K562 (cell line): ENCODE measurements around the gene ATP13A2. TPM values are rescaled to one million over a fixed set of nuclear protein-coding genes. Genes with fewer than 3 reads are reported as not detected.
A peak's percentile ranks its signal among the peaks of the same experiment; 100 is the strongest.

Experiments
- CBX3 ChIP-seq, 2 experiments: IDR thresholded peaks; 1 replicate in 1 of 2; 2 replicates in 1 of 2; pipeline ENCODE4 v1.6.1; 2012; ENCODE audit warnings: inconsistent platforms in 2 of 2, low read length in 2 of 2, borderline replicate concordance in 1 of 2, control low read depth in 1 of 2
- DIDO1 ChIP-seq: fragments of 450-650 bp; IDR thresholded peaks from 2 replicates; pipeline ENCODE4 v1.6.1; 2016; ENCODE audit warnings: low read depth, missing biosample characterization, missing genetic modification characterization
- HSF4 ChIP-seq: fragments of 250-450 bp; sonication (Bioruptor Pico); IDR thresholded peaks from 2 replicates; pipeline ENCODE4 v2.1.2; 2022; ENCODE audit warnings: mild to moderate bottlenecking, moderate library complexity, borderline replicate concordance
- NR2F6 ChIP-seq: fragments of 450-650 bp; formaldehyde crosslinking; IDR thresholded peaks from 2 replicates; pipeline ENCODE4 v1.4.0; 2020; ENCODE audit warnings: mild to moderate bottlenecking
- RAD51 ChIP-seq: fragments of 450-650 bp; IDR thresholded peaks from 2 replicates; pipeline ENCODE4 v1.7.1; 2016; ENCODE audit warnings: low read depth, mild to moderate bottlenecking, borderline replicate concordance
- RBM25 ChIP-seq: fragments of 200-400 bp; formaldehyde crosslinking; IDR thresholded peaks from 2 replicates; pipeline ENCODE4 v1.6.1; 2018; ENCODE audit warnings: low read length, low read depth, moderate library complexity; ENCODE audit not compliant: severe bottlenecking
- ZBTB8A ChIP-seq: fragments of 450-650 bp; IDR thresholded peaks from 2 replicates; pipeline ENCODE4 v1.6.1; 2018; ENCODE audit warnings: mild to moderate bottlenecking, moderate library complexity; ENCODE audit not compliant: partially characterized antibody
- ZNF12 ChIP-seq: sonication (generic); formaldehyde crosslinking; IDR thresholded peaks from 2 replicates; pipeline ENCODE4 v1.4.0; 2020; ENCODE audit warnings: mild to moderate bottlenecking, missing genetic modification reagents
- ZNF165 ChIP-seq: fragments of 250-450 bp; sonication (Bioruptor Pico); IDR thresholded peaks from 2 replicates; pipeline ENCODE4 v1.4.0; 2020; ENCODE audit warnings: borderline replicate concordance
- ZNF217 ChIP-seq: sonication (generic); formaldehyde crosslinking; IDR thresholded peaks from 2 replicates; pipeline ENCODE4 v1.8.0; 2022; ENCODE audit warnings: mild to moderate bottlenecking, missing genetic modification reagents
- ZNF311 ChIP-seq: fragments of 250-450 bp; sonication (Bioruptor Pico); IDR thresholded peaks from 2 replicates; pipeline ENCODE4 v1.4.0; 2020; ENCODE audit warnings: mild to moderate bottlenecking, moderate library complexity
- polyA plus RNA-seq, 8 experiments: library from polyadenylated mRNA; depleted of rRNA in 4 of 8; stranded (reverse) in 5 of 8; unstranded in 3 of 8; fragments of >200 nt; fragmentation: Nextera tagmentation in 2 of 8; fragmentation: Illumina TruSeq in 1 of 8; extraction: Ambion mirVana in 2 of 8; extraction: Trizol in 1 of 8; gene quantifications; 2 replicates each; pipeline versions ENCODE4 v1.2.1 to v1.2.3, GENCODE V29; 2011 to 2014; ENCODE audit warnings: inconsistent platforms in 1 of 8, missing spikeins in 1 of 8
- total RNA-seq, 7 experiments: library from RNA; depleted of rRNA in 6 of 7; stranded (reverse); fragments of >200 nt in 6 of 7; fragmentation: Illumina TruSeq in 2 of 7; extraction: Trizol in 2 of 7; gene quantifications; 2 replicates each; pipeline versions ENCODE4 v1.2.1 to v1.2.3, GENCODE V29; 2011 to 2021; ENCODE audit warnings: low replicate concordance in 1 of 7
- TF ChIP-seq, protein P1 (sequence below): sonication (generic); formaldehyde crosslinking; IDR thresholded peaks from 2 replicates; pipeline ENCODE4 v1.8.1; 2023; ENCODE audit warnings: missing genetic modification reagents, mild to moderate bottlenecking, borderline replicate concordance
- TF ChIP-seq, protein P2 (sequence below): fragments of 450-650 bp; IDR thresholded peaks from 2 replicates; pipeline ENCODE4 v1.6.1; 2016; ENCODE audit warnings: missing biosample characterization, missing genetic modification characterization
- TF ChIP-seq, protein P3 (sequence below): fragments of 450-650 bp; IDR thresholded peaks from 2 replicates; pipeline ENCODE4 v1.6.1; 2018; ENCODE audit warnings: mild to moderate bottlenecking, low read depth; ENCODE audit not compliant: partially characterized antibody
- TF ChIP-seq, protein P4 (sequence below): fragments of 450-650 bp; conservative IDR thresholded peaks from 2 replicates; pipeline ENCODE4 v1.6.1; 2016; ENCODE audit warnings: missing genetic modification characterization, low read depth, mild to moderate bottlenecking, missing compliant biosample characterization, moderate library complexity
- TF ChIP-seq, protein P5 (sequence below): fragments of 250-450 bp; sonication (Bioruptor Pico); IDR thresholded peaks from 2 replicates; pipeline ENCODE4 v1.5.0; 2021
- TF ChIP-seq, protein P6 (sequence below): fragments of 250-450 bp; sonication (Bioruptor Pico); IDR thresholded peaks from 2 replicates; pipeline ENCODE4 v1.5.0; 2020; ENCODE audit warnings: mild to moderate bottlenecking, borderline replicate concordance

ATP13A2 gene
- total and polyA plus RNA-seq, 9 of the 15 experiments (the other 6 are each of a cell fraction or from before 2014, with no cell fraction given): 0.36 to 56.3 (median 16.3) TPM

DNA sequence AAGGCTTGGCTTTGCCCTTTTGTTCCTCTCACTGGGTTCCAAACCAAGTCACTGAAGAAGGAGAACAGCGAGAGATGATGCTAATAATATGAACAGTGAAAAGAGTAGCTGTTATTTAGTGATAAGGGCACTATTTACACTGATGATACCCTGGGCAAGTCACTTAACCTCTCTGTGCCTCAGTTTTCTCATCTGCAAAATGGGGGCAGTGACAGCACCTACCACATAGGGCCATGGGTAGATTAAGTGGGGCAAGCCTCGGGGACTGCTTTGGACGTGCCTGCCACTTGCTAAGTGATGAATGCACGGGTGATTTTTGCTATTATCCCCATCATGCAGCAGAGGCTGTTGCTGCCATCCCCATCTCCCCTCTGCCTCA is 9.2 kb downstream of the ATP13A2 start (continued):
- TF ChIP-seq, protein P1, sequence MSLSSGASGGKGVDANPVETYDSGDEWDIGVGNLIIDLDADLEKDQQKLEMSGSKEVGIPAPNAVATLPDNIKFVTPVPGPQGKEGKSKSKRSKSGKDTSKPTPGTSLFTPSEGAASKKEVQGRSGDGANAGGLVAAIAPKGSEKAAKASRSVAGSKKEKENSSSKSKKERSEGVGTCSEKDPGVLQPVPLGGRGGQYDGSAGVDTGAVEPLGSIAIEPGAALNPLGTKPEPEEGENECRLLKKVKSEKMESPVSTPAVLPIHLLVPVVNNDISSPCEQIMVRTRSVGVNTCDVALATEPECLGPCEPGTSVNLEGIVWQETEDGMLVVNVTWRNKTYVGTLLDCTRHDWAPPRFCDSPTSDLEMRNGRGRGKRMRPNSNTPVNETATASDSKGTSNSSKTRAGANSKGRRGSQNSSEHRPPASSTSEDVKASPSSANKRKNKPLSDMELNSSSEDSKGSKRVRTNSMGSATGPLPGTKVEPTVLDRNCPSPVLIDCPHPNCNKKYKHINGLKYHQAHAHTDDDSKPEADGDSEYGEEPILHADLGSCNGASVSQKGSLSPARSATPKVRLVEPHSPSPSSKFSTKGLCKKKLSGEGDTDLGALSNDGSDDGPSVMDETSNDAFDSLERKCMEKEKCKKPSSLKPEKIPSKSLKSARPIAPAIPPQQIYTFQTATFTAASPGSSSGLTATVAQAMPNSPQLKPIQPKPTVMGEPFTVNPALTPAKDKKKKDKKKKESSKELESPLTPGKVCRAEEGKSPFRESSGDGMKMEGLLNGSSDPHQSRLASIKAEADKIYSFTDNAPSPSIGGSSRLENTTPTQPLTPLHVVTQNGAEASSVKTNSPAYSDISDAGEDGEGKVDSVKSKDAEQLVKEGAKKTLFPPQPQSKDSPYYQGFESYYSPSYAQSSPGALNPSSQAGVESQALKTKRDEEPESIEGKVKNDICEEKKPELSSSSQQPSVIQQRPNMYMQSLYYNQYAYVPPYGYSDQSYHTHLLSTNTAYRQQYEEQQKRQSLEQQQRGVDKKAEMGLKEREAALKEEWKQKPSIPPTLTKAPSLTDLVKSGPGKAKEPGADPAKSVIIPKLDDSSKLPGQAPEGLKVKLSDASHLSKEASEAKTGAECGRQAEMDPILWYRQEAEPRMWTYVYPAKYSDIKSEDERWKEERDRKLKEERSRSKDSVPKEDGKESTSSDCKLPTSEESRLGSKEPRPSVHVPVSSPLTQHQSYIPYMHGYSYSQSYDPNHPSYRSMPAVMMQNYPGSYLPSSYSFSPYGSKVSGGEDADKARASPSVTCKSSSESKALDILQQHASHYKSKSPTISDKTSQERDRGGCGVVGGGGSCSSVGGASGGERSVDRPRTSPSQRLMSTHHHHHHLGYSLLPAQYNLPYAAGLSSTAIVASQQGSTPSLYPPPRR: no peak
- TF ChIP-seq, protein P2, sequence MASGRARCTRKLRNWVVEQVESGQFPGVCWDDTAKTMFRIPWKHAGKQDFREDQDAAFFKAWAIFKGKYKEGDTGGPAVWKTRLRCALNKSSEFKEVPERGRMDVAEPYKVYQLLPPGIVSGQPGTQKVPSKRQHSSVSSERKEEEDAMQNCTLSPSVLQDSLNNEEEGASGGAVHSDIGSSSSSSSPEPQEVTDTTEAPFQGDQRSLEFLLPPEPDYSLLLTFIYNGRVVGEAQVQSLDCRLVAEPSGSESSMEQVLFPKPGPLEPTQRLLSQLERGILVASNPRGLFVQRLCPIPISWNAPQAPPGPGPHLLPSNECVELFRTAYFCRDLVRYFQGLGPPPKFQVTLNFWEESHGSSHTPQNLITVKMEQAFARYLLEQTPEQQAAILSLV (tag): no peak
- TF ChIP-seq, protein P3, sequence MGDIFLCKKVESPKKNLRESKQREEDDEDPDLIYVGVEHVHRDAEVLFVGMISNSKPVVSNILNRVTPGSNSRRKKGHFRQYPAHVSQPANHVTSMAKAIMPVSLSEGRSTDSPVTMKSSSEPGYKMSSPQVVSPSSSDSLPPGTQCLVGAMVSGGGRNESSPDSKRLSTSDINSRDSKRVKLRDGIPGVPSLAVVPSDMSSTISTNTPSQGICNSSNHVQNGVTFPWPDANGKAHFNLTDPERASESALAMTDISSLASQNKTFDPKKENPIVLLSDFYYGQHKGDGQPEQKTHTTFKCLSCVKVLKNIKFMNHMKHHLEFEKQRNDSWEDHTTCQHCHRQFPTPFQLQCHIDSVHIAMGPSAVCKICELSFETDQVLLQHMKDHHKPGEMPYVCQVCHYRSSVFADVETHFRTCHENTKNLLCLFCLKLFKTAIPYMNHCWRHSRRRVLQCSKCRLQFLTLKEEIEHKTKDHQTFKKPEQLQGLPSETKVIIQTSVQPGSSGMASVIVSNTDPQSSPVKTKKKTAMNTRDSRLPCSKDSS: no peak
- TF ChIP-seq, protein P4, sequence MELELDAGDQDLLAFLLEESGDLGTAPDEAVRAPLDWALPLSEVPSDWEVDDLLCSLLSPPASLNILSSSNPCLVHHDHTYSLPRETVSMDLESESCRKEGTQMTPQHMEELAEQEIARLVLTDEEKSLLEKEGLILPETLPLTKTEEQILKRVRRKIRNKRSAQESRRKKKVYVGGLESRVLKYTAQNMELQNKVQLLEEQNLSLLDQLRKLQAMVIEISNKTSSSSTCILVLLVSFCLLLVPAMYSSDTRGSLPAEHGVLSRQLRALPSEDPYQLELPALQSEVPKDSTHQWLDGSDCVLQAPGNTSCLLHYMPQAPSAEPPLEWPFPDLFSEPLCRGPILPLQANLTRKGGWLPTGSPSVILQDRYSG (tag): no peak
- no peak for TF ChIP-seq ZNF165 (CRISPR knock-in tag)
- no peak for TF ChIP-seq ZNF311
- no peak for TF ChIP-seq ZBTB8A
- TF ChIP-seq CBX3 (IDR thresholded peaks at IDR 0.05; ENCODE audit: borderline replicate concordance in 1 of 2, low read length in 2 of 2): 0 out of 3 replicates have a peak, but pooled peaks of 1 of the 2 experiments have one; percentile 45
- no peak for TF ChIP-seq RAD51
- no peak for TF ChIP-seq HSF4
- TF ChIP-seq NR2F6 (CRISPR knock-in tag): no peak
- TF ChIP-seq ZNF12: no peak
- peak; percentile 95 for TF ChIP-seq RBM25
- TF ChIP-seq, protein P5, sequence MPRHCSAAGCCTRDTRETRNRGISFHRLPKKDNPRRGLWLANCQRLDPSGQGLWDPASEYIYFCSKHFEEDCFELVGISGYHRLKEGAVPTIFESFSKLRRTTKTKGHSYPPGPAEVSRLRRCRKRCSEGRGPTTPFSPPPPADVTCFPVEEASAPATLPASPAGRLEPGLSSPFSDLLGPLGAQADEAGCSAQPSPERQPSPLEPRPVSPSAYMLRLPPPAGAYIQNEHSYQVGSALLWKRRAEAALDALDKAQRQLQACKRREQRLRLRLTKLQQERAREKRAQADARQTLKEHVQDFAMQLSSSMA (CRISPR knock-in tag): no peak
- TF ChIP-seq DIDO1 (tag): no peak
- TF ChIP-seq, protein P6, sequence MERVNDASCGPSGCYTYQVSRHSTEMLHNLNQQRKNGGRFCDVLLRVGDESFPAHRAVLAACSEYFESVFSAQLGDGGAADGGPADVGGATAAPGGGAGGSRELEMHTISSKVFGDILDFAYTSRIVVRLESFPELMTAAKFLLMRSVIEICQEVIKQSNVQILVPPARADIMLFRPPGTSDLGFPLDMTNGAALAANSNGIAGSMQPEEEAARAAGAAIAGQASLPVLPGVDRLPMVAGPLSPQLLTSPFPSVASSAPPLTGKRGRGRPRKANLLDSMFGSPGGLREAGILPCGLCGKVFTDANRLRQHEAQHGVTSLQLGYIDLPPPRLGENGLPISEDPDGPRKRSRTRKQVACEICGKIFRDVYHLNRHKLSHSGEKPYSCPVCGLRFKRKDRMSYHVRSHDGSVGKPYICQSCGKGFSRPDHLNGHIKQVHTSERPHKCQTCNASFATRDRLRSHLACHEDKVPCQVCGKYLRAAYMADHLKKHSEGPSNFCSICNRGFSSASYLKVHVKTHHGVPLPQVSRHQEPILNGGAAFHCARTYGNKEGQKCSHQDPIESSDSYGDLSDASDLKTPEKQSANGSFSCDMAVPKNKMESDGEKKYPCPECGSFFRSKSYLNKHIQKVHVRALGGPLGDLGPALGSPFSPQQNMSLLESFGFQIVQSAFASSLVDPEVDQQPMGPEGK (CRISPR knock-in tag): no peak
- TF ChIP-seq ZNF217 (CRISPR knock-in tag): no peak
